Adipocyte (in vitro differentiated cells): ENCODE results near the gene MPI.

Experiments
- DNase-seq: peaks from one replicate; pipeline ENCODE4 v3.0.0-alpha.2; 2015; ENCODE audit warnings: low read depth
- H3K27me3 ChIP-seq: replicated peaks from 2 replicates; pipeline ENCODE4 v1.7.0; 2013; ENCODE audit warnings: mild to moderate bottlenecking, low read length, moderate library complexity; ENCODE audit not compliant: control insufficient read depth, insufficient read depth
- H3K36me3 ChIP-seq: 2 replicates; pipeline ENCODE4 v1.7.0; 2013; ENCODE audit warnings: low read length, mild to moderate bottlenecking, moderate library complexity; ENCODE audit not compliant: control insufficient read depth, insufficient read depth, severe bottlenecking
- H3K4me1 ChIP-seq: 2 replicates; pipeline ENCODE4 v1.7.0; 2013; ENCODE audit warnings: mild to moderate bottlenecking, low read length, moderate library complexity; ENCODE audit not compliant: control insufficient read depth, insufficient read depth
- H3K4me3 ChIP-seq: 2 replicates; pipeline ENCODE4 v1.7.0; 2013; ENCODE audit warnings: mild to moderate bottlenecking, low read length, moderate library complexity
- H3K9ac ChIP-seq: 2 replicates; pipeline ENCODE4 v1.7.0; 2013; ENCODE audit warnings: mild to moderate bottlenecking, low read length, moderate library complexity
- H3K9me3 ChIP-seq: 2 replicates; pipeline ENCODE4 v1.7.0; 2013; ENCODE audit warnings: mild to moderate bottlenecking, low read length, moderate library complexity; ENCODE audit not compliant: control insufficient read depth

Gene MPI

DNA sequence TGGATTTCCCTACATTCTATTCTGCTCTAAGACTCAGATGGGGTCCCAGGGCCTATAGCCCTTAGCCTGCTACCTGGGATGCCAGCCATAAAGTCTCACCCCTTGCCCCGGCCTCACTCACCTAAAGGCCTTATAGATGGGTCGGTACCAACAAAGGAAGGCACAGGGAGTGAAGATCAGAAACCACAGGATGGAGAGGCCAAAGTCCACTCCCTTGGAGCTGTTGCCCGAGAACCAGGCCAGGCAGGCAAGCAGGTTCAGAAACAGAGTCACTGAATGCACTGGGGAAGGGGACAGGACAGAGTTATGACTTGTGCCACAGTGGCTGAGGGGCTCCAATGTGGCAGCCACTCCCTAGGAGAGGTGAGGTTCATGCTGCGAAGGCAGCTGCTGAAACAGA lies 39.4 kb upstream of the MPI start:
- no peak overlapping the region for H3K4me3 ChIP-seq
- peaks cover 70% of the 10 kb centered on the region for H3K36me3 ChIP-seq
- H3K9ac ChIP-seq, result no peak overlapping the region
- H3K9me3 ChIP-seq, result no peaks in the 10 kb centered on the region
- peaks cover 3% of the 10 kb centered on the region for H3K4me1 ChIP-seq
- DNase-seq, result no peak
- H3K27me3 ChIP-seq, result no peaks in the 10 kb centered on the region

DNA sequence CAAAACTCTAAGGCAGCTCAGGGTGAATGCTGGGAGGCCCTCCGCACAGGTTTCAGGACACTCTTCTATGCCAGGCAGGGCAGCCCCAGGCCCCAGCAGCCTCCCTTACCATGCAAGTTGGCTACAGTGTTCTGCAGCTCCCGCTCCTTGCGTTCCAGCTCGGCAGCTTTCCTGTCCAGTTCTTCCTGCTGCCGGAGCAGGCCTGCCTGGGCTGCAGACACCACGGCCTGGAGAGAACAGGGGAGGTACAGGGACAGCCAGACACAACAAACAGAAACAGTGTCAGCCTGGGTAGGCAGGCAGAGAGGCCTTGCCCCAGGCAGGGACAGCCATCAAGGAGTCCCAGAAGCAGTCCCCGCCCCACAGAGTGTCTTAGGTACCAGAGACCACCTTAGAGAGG lies 37.9 kb upstream of the MPI start:
- DNase-seq, result no peak
- Histone ChIP-seq H3K4me3 (no peak overlapping the region), H3K36me3 (peaks cover 67% of the 10 kb centered on the region), H3K9ac (no peak overlapping the region), H3K4me1 (peaks cover 3% of the 10 kb centered on the region), H3K9me3 (no peaks in the 10 kb centered on the region), H3K27me3 (no peaks in the 10 kb centered on the region)

DNA sequence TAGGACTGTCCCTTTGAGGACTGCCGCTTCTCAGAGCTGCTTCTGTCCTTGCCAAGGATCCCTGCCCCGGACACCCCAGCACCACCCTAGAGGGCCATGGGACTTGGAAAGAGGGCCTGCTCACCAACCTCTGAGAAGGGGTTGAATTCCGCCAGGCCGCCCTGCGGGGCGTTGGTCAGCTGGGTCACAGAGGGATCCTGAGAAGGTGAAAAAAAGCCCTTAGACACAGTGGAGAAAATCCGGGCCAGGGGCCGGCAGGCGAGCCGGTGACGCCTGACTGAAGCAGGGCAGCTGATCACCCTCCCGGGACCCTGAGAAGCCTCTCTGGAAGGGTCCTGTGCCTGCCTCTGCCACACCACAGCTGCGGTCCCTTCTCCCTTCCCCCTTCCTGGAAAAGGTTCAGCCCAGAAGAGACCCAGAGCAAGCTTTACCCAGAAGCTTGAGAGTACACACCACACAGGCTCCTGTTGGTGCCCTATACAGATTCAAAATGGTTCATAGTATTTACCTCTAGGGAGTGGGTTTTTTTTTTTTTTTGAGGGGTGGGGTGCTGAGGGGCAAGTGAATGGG lies 35.3 kb upstream of the MPI start:
- Histone ChIP-seq H3K9me3 (no peaks in the 10 kb centered on the region), H3K9ac (no peak overlapping the region), H3K36me3 (peaks cover 48% of the 10 kb centered on the region), H3K4me3 (no peak overlapping the region), H3K27me3 (no peaks in the 10 kb centered on the region), H3K4me1 (no peaks in the 10 kb centered on the region)
- no peak for DNase-seq

DNA sequence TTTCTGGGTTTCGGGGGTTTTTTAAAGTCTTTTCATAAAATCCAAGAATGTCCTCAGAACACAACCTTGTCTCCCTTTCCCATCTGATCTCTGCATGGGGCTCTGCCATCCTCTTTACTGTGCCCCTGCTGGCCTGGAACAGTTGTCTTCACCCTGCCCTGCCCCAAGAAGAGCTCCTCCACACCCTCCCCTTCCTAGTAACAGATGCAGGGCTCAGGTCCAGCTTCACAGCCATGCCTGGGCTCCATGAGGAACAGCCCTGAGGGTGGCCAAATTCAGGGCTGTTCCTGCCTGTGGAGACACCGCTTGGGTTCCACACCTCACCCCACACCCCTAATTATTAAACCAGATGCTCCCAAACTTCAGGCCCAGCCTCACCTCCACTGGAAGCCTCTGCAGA lies 34.0 kb upstream of the MPI start:
- Histone ChIP-seq H3K9ac (no peak overlapping the region), H3K4me3 (no peak overlapping the region), H3K36me3 (peaks cover 35% of the 10 kb centered on the region), H3K4me1 (no peaks in the 10 kb centered on the region), H3K27me3 (no peaks in the 10 kb centered on the region), H3K9me3 (no peaks in the 10 kb centered on the region)
- DNase-seq, result no peak

DNA sequence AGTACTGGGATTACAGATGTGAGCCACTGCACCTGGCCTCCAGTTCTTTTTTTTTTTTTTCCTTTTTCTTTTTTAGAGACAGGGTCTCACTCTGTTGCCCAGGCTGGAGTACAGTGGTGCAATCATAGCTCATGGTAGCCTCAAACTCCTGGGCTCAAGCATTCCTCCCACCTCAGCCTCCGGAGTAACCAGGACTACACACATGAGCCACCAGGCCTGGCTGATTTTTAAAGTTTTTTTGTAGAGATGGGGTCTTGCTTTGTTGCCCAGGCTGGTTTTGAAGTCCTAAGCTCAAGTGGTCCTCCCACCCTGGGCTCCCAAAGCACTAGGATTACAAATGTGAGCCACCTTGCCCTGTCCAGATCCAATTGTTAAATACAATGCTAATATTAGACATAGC lies 33.3 kb upstream of the MPI start:
- Histone ChIP-seq H3K9me3 (no peaks in the 10 kb centered on the region), H3K27me3 (no peaks in the 10 kb centered on the region), H3K9ac (no peak overlapping the region), H3K4me3 (no peak overlapping the region), H3K36me3 (peaks cover 28% of the 10 kb centered on the region), H3K4me1 (no peaks in the 10 kb centered on the region)
- DNase-seq, result no peak

DNA sequence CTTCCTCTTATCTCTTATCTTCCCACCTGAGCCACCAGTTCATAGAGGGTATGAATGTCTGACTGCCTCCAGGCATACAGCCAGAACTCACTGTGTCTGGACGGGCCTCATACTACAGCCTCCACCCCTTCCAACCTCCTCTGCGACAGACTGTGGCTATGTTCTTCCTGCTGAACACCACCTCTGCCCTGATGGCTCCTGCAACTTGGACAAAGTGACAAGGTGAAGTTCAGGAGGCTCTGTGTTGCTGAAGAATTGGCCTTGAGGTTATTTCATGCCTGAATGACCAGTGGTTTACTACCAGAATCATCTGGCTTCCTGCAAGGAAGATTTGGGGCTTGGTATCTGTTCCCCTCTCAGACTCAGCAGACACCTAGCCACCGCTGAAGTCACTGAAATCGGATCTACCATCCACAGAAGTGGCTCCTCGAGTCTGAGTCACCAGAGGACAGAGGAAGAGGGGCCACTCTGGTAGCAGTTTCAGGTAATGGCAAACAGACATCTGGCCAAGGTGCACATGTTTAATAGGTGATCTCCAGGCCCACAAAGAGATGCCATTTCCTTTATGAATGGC lies 32.7 kb upstream of the MPI start:
- no peak overlapping the region for H3K4me3 ChIP-seq
- H3K27me3 ChIP-seq, result no peaks in the 10 kb centered on the region
- no peaks in the 10 kb centered on the region for H3K9me3 ChIP-seq
- no peak overlapping the region for H3K9ac ChIP-seq
- DNase-seq, result no peak
- H3K4me1 ChIP-seq, result no peaks in the 10 kb centered on the region
- H3K36me3 ChIP-seq, result peaks cover 22% of the 10 kb centered on the region

DNA sequence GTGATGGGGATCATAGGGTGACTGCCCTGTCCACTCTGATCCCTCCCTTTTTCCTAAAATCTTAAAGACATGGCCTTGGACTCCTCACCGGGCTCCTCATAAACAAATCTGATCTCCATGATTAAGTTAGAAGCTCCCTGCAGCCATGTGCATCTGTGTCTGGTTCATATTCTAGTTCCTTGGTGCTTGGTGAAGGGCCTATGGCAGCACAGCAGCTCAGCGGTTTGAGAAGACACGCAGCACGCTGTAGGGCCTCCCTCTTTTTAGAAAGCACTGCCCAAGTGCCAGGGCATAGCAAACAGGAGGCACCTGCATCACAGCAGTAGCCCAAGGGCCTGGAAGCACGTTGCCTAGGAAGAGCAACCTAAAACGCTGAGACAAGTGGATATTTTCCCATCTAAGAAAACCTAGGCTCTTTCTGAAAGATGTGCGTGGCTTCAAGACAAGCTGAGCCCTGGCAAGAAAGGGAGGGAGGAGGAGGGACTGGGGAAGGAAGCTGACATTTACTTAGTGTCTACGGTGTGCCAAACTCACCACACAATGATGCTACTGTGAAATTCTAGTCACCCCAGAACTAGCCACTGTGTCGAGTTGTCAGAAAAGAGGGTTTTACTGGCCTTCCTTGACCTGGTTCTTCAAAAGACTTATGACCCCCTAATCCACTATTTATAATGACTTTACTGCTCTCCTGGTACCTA lies 32.0 kb upstream of the MPI start:
- no peaks in the 10 kb centered on the region for H3K4me1 ChIP-seq
- no peaks in the 10 kb centered on the region for H3K27me3 ChIP-seq
- no peak overlapping the region for H3K9ac ChIP-seq
- H3K36me3 ChIP-seq, result peaks cover 15% of the 10 kb centered on the region
- no peaks in the 10 kb centered on the region for H3K9me3 ChIP-seq
- H3K4me3 ChIP-seq, result no peak overlapping the region
- no peak for DNase-seq

DNA sequence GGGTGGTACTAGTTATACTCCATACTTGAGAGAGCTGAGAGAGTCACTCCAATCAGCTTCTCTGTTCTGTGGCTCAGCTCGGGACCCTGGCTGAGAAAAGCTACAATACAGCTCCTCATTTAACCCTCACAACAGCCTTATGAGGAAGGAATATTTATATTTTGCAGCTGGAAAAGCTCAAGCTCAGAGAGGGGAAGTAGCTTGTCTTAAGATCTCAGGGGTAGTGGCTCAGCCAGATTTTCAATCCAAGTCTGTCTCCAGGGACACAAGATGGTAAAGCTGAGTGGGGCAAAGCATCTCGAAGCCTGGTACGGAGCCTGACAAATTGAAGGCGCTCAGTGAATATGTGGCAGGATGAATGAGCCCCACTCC lies 31.5 kb upstream of the MPI start:
- Histone ChIP-seq H3K27me3 (no peaks in the 10 kb centered on the region), H3K4me1 (no peaks in the 10 kb centered on the region), H3K9me3 (no peaks in the 10 kb centered on the region), H3K9ac (no peak overlapping the region), H3K36me3 (peaks cover 10% of the 10 kb centered on the region), H3K4me3 (no peak overlapping the region)
- DNase-seq, result no peak

DNA sequence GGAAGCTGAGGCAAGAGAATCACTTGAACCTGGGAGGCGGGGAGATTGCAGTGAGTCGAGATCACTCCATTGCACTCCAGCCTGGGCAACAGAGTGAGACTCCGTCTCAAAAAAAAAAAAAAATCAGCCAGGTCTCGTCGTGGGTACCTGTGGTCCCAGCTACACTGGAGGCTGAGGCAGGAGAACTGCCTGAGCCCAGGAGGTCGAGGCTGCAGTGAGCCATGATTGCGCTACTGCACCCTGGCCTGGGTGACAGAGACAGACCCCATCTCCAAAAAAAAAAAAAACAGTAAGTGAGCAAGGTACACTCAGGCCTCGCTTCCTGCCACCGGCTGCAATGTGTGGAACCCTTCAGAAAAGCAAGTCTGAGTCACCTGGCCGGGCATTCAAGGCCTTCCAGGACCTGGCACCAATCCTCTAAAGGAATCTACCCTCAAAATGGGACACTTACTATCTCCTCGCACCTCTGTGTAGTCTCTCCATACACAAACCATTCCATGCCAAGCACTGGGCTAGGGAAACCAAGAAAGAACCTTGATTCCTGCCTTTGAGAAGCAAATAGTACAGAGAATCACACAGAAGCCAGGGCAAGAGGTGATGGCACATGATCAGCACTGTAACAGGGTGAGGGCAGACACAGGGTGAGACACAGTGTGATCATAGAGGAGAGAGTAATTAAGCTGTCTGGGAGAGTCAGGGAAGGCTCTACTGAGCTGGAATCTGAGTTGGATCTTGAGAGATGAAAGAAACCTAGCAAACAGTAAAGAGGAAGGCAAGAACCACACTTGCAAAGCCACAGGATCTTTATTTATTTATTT lies 26.4 kb upstream of the MPI start:
- no peaks in the 10 kb centered on the region for H3K9me3 ChIP-seq
- no peaks in the 10 kb centered on the region for H3K36me3 ChIP-seq
- no peak for DNase-seq
- no peak overlapping the region for H3K4me3 ChIP-seq
- no peaks in the 10 kb centered on the region for H3K27me3 ChIP-seq
- peaks cover 9% of the 10 kb centered on the region for H3K4me1 ChIP-seq
- no peak overlapping the region for H3K9ac ChIP-seq

DNA sequence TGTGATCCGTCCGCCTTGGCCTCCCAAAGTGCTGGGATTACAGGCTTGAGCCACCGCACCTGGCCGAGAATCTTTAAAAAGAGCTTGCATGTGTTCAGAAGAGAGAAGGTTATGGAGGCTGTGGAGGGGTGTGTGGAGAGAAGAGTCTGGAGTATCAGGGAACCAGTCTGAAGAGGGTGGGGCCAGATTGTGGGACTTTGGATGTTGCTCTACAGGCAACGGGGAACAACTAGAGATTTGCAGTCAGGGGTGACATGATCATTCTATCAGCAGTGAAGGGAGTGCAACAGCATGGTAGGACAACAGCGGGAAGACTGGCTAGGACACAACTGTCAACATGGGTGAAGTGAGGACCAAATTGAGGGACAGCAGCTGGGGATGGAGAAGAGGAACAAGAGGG lies 25.5 kb upstream of the MPI start:
- DNase-seq, result no peak
- H3K4me1 ChIP-seq, result peaks cover 10% of the 10 kb centered on the region
- H3K9me3 ChIP-seq, result no peaks in the 10 kb centered on the region
- no peak overlapping the region for H3K9ac ChIP-seq
- H3K27me3 ChIP-seq, result no peaks in the 10 kb centered on the region
- no peaks in the 10 kb centered on the region for H3K36me3 ChIP-seq
- H3K4me3 ChIP-seq, result no peak overlapping the region

DNA sequence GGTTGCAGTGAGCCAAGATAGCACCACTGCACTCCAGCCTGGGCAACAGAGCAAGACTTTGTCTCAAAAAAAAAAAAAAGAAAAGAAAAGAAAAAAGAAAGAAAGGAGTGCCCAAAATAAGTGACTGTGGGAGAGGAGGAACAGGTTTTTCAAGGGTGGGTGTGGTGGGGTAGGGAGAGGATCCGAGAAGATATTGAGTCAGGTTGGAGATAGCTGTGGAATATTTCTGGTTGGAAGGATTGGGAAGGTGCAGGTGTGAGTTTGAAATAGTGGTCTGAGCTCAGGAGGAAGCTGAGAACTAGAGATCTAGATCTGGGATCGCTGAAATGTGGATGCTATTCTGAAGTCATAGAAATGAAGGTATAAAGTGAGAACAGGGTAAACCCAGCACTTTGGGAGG lies 24.5 kb upstream of the MPI start:
- no peaks in the 10 kb centered on the region for H3K27me3 ChIP-seq
- no peaks in the 10 kb centered on the region for H3K36me3 ChIP-seq
- no peak for DNase-seq
- no peak overlapping the region for H3K4me3 ChIP-seq
- no peak overlapping the region for H3K9ac ChIP-seq
- peaks cover 20% of the 10 kb centered on the region for H3K4me1 ChIP-seq
- H3K9me3 ChIP-seq, result no peaks in the 10 kb centered on the region
